LNCAP (cell line): ENCODE results near the gene SLC22A9.

ENCODE experiments used
- TF ChIP-seq, protein P1 (sequence below): fragments of 450-650 bp; IDR thresholded peaks from 2 replicates; pipeline ENCODE4 v1.5.1; 2017; ENCODE audit warnings: mild to moderate bottlenecking

Gene SLC22A9

DNA sequence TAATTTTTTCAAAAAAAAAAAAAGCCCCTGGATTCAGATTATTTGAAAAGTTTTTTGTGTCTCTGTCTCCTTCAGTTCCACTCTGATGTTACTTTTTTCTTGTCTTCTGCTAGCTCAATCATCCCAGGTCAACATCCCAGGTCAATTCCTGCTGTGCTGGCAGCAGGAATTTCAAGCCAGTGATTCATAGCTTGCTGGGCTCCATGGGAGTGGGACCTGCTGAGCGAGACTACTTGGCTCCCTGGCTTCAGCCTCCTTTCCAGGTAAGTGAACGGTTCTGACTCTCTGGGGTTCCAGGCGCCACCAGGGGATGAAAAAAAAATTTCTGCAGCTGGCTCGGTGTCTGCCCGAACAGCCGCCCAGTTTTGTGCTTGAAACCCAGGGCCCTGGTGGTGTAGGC is 90.0 kb downstream of the SLC22A9 start:
- TF ChIP-seq, protein P1, sequence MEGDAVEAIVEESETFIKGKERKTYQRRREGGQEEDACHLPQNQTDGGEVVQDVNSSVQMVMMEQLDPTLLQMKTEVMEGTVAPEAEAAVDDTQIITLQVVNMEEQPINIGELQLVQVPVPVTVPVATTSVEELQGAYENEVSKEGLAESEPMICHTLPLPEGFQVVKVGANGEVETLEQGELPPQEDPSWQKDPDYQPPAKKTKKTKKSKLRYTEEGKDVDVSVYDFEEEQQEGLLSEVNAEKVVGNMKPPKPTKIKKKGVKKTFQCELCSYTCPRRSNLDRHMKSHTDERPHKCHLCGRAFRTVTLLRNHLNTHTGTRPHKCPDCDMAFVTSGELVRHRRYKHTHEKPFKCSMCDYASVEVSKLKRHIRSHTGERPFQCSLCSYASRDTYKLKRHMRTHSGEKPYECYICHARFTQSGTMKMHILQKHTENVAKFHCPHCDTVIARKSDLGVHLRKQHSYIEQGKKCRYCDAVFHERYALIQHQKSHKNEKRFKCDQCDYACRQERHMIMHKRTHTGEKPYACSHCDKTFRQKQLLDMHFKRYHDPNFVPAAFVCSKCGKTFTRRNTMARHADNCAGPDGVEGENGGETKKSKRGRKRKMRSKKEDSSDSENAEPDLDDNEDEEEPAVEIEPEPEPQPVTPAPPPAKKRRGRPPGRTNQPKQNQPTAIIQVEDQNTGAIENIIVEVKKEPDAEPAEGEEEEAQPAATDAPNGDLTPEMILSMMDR = no peak
